Inflammatory macrophage (primary cell): ENCODE measurements around the gene MILR1.
A peak's percentile ranks its signal among the peaks of the same experiment; 100 is the strongest.
"Not testable (repeated sequence)": the region's sequence is repeated elsewhere in the genome, so short reads cannot be mapped to it uniquely, and the experiment has no call there.

Experiments
- DNase-seq, 2 donors: peaks; one replicate each; pipeline ENCODE4 v3.0.0-alpha.2; 2020 to 2022

MILR1 gene

DNA sequence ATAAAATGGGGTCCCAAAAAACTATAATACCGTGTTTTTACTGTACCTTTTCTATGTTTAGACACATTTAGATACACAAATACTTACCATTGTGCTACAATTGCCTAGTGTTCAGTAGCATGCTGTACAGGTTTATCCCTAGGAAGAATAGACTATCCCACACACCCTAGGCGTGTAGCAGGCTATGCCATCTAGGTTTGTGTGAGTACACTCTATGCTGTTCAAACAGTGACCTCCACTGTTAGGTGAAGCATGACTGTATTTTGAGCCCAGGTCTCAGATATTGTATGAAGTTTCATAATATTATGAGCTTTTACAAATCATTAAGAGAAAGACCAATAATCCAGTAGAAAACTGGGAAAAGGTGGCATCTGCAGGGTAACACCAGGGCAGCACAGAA lies 23.6 kb downstream of the MILR1 start:
- no peak for DNase-seq

DNA sequence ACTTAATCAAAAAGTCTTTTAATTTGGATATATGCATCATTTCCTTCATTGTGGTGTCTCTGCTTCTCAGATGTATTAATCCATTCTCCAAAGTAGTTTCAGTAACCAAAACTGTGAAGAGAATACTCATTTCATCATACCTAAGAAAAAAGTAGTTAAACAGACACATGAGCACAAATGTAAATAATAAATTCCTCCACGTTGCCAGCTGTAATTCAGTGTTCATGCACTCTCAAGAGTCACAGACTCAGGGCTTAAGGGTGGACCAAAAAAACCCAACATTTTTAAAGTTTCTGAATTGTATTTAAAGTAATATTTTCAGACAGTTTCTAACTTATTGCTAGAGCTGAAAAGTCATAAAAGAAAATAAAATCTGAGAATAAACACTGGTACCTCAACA lies 28.9 kb downstream of the MILR1 start:
- DNase-seq, result no peak

DNA sequence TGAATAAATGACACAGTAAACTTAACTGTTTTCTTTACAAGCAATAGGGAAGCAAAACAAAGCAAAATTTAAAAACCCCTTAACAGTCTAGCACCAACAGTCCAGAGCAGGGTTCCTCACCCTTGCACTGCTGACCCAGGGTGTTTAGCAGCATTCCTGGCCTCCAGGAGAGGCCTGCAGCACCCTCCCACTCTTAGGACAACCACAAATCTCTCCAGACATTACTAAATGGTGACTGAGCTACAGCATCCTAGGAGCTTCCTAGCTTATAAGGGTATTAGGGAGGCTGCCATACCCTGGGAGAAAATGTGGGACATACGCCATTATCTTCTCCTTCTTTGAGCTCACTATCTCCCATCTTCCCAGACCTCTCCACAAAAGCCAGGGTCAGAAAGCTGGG lies 32.0 kb downstream of the MILR1 start:
- no peak for DNase-seq

DNA sequence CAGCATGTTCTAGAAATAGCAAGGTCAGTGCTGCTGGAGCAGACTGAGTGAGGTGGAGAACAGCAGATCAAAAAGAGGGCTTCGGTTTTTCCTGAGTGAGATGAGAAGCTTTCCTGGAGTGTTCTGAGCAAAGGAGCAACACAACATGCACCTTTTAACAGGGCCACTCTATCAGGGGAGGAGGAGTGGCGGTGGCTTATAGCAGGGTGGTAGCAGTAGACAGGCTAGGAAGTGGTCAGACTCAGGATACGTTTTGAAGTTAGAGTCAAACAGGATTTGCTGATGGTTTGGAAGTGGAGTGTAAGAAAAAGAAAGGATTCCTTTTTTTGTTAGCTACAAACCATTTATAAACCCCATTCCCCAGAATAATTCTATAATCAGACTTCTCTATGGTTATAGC lies 35.5 kb downstream of the MILR1 start:
- no peak for DNase-seq

DNA sequence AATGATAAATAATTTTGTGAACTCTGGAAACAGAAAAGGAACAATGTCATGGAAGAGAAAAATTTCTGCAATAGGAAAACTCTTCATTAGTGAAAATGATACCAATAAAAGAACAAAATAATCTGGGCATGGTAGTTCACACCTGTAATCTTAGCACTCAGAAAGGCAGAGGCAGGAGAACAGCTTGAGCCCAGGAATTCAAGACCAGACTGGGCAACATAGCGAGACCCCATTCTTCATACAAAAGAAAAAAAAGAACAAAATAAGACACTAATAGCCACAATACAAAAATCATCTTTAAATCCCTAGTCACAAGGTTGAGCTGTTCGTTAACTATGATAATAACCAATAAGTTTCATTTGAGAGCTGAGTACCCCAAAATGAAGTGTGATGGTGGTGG lies 39.4 kb downstream of the MILR1 start:
- DNase-seq, result no peak

DNA sequence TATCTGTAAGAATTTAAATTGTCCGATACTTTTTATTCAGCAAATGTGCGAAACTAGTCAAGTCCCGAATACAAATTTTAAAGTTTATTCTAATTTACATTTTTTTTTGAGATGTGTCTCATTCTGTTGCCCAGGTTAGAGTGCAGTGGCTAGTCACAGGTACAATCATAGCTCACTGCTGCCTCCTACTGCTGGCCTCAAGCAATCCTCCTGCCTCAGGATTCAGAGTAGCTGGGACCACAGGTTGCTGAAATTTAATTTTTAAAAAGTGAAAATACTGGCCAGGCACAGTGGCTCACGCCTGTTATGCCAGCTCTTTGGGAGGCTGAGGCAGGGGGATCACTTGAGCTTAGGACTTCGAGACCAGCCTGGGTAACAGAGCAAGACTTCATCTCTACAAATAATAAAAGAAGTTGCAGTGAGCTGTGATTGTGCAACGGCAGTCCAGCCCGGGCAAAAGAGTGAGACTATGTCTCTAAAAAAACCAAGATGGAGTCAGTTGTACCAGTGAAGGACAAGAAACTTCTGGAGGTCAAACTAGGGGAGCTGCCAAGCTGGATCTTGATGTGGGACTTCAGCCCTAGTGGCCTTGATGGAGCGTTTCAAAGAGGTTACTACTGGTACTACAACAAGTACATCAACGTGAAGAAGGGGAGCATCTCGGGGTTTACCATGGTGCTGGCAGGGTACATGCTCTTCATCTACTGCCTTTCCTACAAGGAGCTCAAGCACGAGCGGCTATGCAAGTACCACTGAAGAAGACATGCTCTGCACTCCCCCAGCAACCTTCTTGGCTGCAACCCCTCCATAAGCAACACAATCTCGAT lies 42.3 kb downstream of the MILR1 start:
- DNase-seq, result peak; percentile 43 to 54

DNA sequence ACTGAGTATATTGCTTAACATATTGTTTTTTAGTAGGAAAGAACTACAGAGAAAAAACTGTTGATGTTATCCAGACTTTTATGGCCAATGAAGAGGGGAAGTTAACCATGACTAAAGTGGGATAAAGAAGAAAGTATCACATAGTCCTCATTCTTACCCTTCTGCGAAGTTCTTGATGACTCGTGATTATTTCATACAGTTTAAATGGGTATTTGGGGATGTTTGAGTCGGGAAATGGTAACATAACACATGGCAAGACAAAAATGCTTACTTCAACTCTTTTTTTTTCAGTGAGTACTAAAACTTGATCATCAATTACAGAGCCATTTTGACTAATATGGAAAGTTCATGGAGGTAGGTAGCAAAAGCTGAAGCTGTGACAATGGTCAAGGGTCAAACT lies 43.1 kb downstream of the MILR1 start:
- DNase-seq, result no peak

DNA sequence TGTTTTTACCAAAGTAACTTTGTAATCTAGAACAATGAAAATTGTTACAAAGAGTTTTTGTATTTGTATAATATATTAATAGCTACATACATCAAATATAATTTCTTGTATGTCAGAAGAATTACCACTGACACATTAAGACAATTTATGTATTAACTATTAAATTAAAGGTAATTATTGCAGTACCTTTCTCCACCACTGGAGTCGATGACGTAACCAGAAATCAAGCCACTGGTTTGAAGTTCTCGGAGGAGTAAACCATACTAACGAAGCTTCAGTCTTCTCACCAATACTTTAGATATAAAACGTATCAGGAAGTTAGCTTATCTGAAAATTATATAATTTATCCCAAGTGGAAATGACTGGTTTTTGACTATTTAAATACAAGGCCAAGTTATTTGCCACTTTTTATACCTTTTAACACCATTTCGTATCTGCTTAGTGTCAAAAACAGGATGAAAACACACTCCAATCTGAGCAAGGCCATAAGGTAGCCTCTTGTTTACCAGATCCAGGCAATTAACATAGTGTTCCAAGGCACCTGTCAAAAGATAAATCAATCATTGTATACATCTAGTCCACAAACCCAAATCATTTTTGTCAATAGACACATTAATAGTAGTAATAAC lies 43.7 kb downstream of the MILR1 start:
- DNase-seq, result peak; percentile 35 to 62

DNA sequence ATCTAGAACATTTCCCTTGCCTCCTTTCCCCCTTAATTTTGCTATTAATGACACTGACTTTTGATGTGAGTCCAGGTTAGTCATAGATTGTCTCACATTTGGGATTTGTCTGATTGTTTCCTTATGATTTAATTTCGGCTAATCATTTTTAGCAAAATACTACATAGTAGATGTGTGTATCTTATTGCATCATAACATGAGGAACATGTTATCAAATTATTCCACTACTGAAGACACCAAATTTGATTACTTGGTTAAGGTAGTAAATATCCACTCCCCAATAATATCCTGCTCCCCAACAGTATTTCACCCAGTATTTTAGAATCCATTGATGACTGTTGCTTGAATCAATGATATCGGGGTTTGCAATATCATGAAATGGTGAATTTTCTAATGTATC lies 45.2 kb downstream of the MILR1 start:
- DNase-seq, result no peak

DNA sequence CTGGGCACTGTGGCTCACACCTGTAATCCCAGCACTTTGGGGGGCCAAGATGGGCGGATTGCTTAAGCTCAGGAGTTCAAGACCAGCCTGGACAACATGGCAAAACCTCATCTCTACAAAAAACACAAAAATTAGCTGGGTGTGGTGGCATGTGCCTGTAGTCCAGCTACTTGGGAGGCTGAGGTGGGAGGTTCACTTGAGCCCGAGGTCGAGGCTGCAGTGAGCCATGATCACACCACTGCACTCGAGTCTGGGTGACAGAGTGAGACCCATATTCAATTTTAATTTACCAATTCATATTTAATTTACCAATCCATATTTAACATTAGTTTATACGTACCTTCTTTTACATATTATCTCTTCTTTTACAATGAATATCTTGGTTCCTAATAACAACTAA lies 46.4 kb downstream of the MILR1 start:
- DNase-seq, result not testable (repeated sequence)

DNA sequence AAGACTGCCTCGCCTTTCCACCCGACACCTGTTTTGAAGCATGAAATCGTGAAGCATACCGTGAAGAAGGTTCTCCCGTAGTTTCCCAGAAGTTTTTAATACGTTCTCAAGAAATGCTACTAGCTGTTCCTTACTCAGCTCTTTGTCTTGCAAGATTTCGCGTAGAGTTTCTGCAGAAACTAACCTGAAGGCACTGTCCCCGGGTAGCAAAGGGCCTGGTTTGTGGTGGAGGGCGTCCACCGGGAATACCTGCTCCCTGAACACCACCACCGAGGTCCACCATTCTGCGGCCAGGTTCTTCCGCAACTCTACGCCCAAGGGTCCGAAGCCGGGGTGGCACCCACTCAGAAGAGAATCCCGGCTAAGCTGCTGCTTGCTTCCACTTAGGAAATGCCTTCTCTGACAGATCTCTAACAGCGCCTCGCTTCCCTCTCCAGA lies 47.5 kb downstream of the MILR1 start:
- peak in 1 of 2 donors; percentile 53 for DNase-seq

DNA sequence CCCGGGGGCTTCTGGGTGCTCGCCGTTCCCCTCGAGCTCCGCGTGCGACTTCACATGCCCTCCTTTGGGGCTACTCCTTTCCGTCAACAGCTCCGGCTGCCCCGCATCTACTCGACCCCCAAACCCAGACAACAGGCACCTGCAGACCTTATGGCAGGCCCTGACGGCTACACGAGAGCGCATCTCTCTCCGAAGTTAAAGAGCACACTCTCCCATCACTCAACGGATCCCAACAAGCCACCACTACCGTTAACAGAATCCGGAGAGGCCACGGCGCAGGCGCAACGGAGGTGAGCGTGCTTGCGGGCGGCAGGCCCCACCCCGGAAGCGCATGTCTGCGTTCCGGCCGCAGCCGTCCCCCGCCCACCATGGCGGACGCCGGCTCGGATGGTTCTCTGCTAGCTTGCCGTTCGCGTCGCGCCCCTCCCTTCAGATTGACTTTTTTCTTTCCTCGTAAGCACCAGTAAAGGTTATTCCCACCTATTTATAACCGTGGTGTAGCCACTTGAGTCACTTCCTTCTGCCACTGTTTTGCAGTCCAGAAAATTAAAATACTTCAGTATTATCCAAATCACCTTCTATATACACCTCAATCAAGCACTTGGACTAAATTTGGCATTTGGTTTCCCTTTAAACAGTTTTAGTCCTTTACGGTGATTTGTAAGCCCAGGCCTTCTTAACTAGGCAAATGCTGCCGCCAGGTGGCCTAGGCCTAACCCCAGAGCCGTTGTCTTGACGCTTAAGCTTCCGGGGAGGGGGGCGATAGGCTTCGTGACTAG lies 48.1 kb downstream of the MILR1 start, which contains the start of gene POLG2:
Gene POLG2 (minus strand): TSS at position 269 of the 779 bp plus-strand sequence. CDS start 86 bp downstream, at position 183.
- DNase-seq, result peak; percentile 94 to 95

DNA sequence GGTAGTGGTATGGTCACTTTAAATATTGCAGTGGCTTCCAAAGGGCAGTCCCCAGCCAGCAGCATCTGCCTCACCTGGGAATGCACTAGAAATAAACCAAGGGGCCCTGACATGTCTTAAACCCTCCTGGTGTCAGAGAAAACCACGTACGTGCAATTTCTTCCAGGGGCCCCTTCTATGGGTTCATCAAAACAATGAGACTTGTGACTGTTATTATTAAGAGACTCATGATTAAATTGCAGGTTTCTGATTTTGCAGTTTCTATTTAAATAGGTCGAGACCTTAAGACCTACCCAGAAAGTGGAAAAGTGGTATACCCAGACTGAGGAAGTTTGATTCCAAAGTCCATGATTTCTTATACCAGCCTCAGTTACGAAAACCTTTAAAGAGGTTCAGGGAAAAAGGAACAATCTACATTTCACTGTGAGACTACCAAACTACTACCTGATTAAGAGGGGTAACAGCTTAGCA lies 48.7 kb downstream of the MILR1 start:
- no peak for DNase-seq

DNA sequence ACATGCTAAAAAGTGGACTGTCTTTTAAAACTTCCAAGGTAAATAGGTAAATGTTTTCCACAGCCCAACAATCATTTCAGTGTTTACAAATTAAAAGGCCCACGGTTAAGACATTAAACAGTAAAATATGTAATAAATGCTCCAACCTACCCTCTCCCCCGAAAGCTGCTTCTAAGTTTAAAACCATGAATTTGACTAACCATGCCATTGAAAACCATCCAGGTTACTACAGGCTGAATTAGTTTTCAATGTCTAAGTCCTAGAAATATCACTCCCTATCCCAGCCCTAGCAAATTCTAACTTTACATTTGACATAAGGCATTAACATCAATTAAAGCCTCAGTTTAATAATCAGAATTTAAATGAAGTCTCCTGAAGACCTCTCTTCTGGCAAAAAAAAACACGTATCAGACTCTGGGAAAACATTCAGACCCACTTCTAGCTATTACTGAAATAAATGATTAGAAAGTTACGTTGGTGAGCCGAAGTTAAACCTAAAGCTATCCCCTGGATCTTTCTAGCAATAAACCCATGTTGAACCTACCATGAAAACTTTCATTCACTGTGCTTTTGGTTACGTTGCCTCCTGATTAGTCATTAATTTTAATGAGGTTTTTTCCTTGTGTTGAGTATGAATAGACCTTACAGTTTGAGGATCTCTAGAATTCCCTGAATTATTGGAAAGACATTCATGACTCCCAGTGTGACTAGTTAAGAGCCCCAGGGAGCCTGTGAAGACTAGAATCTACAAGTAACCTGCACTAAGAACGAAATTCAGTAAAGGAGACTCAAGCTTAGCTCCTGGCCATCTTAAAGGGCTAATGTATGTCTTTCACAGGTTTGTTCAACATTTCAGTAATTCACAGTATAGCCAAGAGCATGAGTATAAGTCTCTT lies 49.6 kb downstream of the MILR1 start:
- DNase-seq, result no peak

DNA sequence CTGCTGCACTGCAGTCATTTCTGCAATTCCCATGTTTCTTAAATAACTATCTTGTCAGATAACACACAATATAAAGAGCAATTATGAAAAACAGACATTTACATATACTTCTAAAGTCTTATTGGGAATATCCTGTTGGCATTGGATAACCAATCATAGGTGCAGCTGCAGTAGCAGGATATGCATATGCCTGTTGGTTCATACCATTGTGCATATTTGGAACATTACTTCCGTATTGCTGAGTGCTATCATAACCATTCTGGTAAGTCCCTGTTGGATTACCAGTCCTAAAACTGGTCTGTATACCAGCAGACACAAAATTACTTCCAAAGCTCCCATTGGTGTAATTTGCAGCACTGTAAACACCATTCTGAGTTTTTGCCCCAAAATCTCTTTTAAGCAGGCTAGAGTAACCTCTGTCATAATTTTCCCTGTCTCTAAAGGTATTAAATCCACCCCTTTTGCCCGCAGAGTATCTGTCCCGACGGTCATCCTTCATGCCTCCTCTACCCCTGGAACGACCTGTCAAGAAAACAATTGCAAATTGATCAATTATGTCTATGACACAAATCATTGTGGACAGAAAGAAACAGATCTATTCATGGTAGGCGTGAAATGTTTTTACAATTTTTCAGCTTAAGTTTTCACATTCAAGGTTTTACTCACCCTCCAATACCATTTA lies 51.0 kb downstream of the MILR1 start:
- DNase-seq, result no peak

DNA sequence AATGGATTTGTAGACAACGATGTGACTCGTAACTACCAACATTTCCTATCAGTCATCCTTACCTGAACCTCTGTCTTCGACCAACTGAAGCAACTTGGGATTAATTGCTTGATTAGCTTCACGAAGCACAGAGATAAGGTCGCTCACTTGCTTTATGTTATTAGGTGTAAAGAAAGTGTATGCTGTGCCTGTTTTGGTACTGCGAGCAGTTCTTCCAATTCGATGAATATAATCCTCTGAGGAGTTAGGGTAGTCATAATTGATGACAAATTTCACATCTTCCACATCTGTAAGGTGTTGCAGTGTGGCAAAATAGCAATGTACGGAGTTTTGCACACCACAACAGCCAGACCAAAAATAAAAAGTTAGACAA lies 51.6 kb downstream of the MILR1 start:
- DNase-seq, result no peak

DNA sequence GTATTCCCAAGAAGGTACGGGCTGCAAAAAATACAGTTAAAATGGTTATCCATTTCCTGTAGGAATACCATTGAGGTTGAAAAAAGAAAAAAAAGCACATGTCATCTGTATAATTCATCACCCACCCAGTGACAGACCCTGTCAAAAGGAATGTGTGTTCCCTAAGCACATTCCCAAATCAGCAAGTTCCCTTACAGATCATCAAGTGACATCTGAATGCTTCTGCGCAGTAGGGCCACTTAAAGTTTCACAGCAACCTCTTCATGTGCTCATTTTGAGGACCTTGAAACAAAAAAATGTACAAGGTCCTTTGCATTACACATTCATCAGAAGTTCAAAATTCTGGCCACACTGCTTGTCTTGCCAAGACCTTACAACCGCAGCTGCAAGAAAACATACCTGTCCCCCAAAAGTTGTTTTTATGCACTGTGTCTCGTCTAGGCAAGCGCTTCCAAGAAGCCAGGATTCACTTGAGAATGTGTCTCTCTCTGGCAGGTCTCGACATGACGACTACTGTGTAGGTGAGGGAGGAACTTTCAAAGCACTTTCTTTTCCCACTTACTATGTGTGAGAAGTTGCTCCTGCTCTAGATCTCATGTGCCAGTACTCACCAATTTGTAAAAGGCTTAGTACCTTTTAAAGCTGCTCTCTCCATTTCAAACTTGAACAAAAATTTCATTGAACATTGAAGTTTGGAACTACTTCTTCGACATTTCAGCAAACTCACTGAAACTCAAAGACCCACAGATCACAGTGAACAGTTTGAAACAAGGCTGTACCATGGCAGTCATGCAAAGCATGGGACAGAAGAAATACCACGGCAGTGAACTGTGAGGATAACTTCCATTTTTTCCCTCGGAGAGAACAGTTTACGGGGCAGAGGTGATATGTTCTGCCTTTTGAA lies 52.2 kb downstream of the MILR1 start:
- DNase-seq, result no peak

DNA sequence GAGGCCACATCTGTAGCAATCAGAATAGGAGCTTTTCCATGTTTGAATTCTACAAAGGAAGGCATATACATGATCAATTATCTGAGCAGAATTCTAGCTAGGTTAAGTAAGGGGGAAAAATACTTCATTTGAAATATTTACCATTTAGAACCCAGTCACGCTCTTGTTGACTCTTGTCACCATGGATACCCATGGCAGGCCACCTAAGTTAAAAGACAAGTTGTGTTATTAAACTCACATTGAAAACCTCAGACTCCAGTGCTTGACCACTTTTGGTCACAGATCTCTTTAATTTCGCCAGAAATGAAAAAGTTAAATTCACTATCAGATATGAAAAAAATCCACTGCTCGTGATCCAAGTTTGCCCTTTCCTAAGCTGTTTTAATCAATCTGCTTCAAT lies 53.1 kb downstream of the MILR1 start:
- DNase-seq, result no peak

DNA sequence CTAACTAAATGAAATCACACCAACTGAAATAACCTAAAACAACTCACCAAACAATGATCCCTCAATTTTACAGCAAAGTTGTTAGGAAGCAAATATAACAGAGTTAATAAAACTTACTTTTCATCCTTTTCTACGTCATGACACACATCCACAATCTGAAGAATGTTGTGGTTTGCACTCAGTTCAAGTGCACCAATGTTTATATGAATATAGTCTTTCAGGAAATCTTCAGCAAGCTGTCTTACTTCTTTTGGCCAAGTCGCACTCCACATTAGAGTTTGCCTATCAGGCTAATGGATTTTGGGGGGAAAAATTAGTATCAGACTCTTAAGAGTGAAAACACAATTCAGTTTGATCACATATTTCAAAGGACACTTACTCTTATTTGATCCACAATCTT lies 53.9 kb downstream of the MILR1 start:
- DNase-seq, result no peak

DNA sequence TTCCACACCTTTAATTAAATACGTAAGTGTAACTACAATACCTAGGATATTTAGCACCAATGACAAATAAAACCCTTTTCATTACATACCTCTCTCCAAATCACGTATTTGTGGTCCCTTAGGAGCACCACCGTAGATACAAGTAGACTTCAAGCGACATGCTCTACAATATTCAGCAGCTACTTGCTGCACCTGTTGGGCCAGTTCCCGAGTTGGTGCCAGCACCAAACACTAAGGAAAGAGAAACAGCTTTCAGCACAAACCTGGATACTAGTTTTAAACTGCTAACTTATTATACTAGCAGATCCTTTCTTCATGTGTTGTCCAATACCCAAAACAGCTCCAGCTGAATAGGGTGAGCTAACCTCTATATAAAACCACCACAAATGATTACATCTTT lies 54.4 kb downstream of the MILR1 start:
- DNase-seq, result no peak
